ENCODE measurements around the gene MST1. TPM values are rescaled to one million over a fixed set of nuclear protein-coding genes. Genes with fewer than 3 reads are reported as not detected.
A peak's percentile ranks its signal among the peaks of the same experiment; 100 is the strongest.

The MST1 gene
- total RNA-seq, 1 experiment from 2014 or later: 11.0 TPM

DNA sequence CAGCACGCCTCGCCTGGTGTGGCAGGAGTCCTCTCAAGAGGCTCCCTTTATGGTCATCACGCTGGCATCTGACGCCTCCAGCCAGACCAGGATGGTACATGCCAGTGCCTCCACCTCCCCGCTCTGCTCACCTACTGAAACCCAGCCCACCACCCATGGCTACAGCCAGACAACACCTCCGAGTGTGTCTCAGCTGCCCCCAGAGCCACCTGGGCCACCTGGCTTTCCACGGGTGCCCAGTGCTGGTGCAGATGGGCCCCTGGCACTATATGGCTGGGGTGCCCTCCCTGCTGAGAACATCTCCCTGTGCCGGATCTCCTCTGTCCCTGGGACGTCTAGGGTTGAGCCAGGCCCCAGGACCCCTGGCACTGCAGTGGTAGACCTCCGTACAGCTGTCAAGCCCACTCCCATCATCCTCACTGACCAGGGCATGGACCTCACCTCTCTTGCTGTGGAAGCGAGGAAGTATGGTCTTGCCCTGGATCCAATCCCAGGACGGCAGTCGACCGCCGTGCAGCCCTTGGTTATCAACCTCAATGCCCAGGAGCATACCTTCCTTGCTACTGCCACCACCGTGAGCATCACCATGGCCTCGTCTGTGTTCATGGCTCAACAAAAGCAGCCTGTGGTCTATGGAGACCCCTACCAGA is 35.0 kb downstream of the MST1 start:
- H3K36me3 ChIP-seq (replicated peaks; ENCODE audit: control insufficient read depth, insufficient read depth, low read length): no peaks in the 10 kb centered on the region
- H3K27me3 ChIP-seq (ENCODE audit: control insufficient read depth, insufficient read depth, low read length): no peaks in the 10 kb centered on the region
- DNase-seq: no peak
- no peak overlapping the region for H3K4me3 ChIP-seq (ENCODE audit: insufficient read depth, low read depth, low read length)

GRCh38 chr3:49653621-49654020 is 35.7 kb downstream of the MST1 start:
- DNase-seq: no peak
- Histone ChIP-seq H3K27me3 (ENCODE audit: control insufficient read depth, insufficient read depth, low read length) (no peaks in the 10 kb centered on the region), H3K36me3 (replicated peaks; ENCODE audit: control insufficient read depth, insufficient read depth, low read length) (no peaks in the 10 kb centered on the region), H3K4me3 (ENCODE audit: insufficient read depth, low read depth, low read length) (no peak overlapping the region)

DNA sequence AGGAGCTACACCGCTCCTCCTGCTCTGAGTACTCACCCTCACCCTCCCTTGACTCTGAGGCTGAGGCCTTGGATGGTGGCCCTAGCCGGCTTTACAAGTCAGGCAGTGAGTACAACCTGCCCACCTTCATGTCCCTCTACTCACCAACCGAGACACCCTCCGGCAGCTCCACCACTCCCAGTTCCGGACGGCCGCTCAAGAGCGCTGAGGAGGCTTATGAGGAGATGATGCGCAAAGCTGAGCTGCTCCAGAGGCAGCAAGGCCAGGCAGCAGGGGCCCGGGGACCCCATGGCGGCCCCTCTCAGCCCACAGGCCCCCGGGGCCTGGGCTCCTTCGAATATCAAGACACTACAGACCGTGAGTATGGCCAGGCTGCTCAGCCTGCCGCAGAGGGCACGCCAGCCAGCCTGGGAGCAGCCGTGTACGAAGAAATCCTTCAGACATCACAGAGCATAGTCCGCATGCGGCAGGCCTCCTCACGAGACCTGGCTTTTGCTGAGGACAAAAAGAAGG is 36.3 kb downstream of the MST1 start:
- no peak for DNase-seq
- Histone ChIP-seq H3K4me3 (ENCODE audit: insufficient read depth, low read depth, low read length) (no peak overlapping the region), H3K36me3 (replicated peaks; ENCODE audit: control insufficient read depth, insufficient read depth, low read length) (no peaks in the 10 kb centered on the region), H3K27me3 (ENCODE audit: control insufficient read depth, insufficient read depth, low read length) (no peaks in the 10 kb centered on the region)

DNA sequence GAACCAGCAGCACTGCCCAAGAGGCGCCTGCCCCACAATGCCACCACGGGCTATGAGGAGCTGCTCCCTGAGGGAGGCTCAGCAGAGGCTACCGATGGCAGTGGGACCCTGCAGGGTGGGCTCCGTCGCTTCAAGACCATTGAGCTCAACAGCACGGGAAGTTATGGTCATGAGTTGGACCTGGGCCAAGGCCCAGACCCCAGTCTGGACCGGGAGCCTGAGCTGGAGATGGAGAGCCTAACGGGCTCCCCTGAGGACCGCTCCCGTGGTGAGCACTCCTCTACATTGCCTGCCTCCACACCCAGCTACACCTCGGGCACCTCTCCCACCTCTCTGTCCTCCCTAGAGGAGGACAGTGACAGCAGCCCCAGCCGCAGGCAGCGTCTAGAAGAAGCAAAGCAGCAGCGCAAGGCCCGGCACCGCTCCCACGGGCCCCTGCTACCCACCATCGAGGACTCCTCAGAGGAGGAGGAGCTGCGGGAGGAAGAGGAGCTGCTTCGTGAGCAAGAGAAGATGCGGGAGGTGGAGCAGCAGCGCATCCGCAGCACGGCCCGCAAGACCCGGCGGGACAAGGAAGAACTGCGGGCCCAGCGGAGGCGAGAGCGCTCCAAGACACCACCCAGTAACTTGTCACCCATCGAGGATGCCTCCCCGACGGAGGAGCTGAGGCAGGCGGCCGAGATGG is 36.9 kb downstream of the MST1 start:
- DNase-seq: peak; percentile 46
- H3K27me3 ChIP-seq (ENCODE audit: control insufficient read depth, insufficient read depth, low read length): no peaks in the 10 kb centered on the region
- no peak overlapping the region for H3K4me3 ChIP-seq (ENCODE audit: insufficient read depth, low read depth, low read length)
- H3K36me3 ChIP-seq (replicated peaks; ENCODE audit: control insufficient read depth, insufficient read depth, low read length): no peaks in the 10 kb centered on the region

- DNase-seq: peak; percentile 54
- Histone ChIP-seq H3K27me3 (ENCODE audit: control insufficient read depth, insufficient read depth, low read length) (no peaks in the 10 kb centered on the region), H3K36me3 (replicated peaks; ENCODE audit: control insufficient read depth, insufficient read depth, low read length) (no peaks in the 10 kb centered on the region), H3K4me3 (ENCODE audit: insufficient read depth, low read depth, low read length) (no peak overlapping the region)
Measured at GRCh38 chr3:49650637-49651036, 38.6 kb downstream of the MST1 start.

DNA sequence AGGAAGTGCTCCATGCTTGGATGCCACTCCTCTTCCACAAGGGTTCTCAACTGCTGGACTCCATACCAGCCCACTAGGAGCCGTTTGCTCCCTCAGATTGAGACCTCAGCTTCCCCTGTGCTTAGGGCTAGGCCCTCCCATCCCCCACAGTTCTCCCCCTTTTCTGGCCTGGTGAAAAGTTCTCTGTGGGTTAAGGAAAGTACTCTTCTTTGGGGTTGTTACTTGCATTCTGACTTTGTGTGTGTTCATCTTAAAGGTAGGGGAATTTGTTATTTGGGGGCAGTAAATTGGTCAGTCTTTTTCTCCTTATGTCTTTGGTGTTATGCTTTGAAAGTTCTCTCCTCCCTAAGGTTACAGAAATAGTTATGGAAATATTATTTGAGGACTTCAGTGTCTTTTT is 39.1 kb downstream of the MST1 start:
- DNase-seq: no peak
- no peaks in the 10 kb centered on the region for H3K36me3 ChIP-seq (replicated peaks; ENCODE audit: control insufficient read depth, insufficient read depth, low read length)
- no peaks in the 10 kb centered on the region for H3K27me3 ChIP-seq (ENCODE audit: control insufficient read depth, insufficient read depth, low read length)
- no peak overlapping the region for H3K4me3 ChIP-seq (ENCODE audit: insufficient read depth, low read depth, low read length)

DNA sequence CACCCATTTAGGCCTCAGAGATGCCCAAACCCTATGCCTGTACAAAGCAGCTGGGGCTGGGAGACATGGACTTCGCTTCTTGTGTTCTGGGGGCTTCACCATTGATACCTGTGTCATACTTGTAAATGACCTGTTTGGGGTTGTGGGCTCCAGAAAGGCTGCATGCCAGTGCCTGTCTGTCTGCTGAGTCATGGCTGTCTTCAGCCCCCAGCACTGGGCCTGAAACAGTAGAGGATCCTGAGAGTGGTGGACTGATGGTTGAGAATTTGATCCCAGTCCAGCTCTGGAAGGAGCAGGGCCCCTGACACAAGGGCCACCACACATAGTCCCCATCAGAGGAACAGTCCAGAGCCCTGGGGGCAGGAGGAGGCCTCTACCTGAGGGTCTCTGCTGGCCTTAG is 39.7 kb downstream of the MST1 start:
- no peak for DNase-seq
- Histone ChIP-seq H3K36me3 (replicated peaks; ENCODE audit: control insufficient read depth, insufficient read depth, low read length) (no peaks in the 10 kb centered on the region), H3K4me3 (ENCODE audit: insufficient read depth, low read depth, low read length) (no peak overlapping the region), H3K27me3 (ENCODE audit: control insufficient read depth, insufficient read depth, low read length) (no peaks in the 10 kb centered on the region)

GRCh38 chr3:49648354-49649019 is 40.8 kb downstream of the MST1 start:
- H3K27me3 ChIP-seq (ENCODE audit: control insufficient read depth, insufficient read depth, low read length): no peaks in the 10 kb centered on the region
- no peak overlapping the region for H3K4me3 ChIP-seq (ENCODE audit: insufficient read depth, low read depth, low read length)
- no peak for DNase-seq
- H3K36me3 ChIP-seq (replicated peaks; ENCODE audit: control insufficient read depth, insufficient read depth, low read length): no peaks in the 10 kb centered on the region

DNA sequence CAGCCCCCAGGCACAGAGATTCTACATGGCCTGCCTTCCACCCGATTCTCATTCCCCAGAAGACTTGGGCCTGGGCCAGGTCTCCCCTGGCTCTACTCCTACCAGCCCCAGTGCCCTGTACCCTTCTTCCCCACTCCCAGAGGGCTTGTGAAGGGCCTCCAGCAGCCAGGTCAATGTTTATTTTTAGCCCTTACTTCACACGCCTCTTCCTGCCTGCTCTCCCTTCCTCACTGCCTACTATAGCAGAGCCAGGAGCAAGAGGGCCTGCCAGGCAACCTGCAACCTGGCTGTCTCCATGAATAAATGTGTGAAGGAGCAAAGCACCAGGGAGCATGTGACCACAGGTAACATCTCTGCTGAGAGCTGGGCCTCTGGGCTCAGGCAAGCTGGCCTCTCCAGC is 41.5 kb downstream of the MST1 start:
- DNase-seq: no peak
- Histone ChIP-seq H3K4me3 (ENCODE audit: insufficient read depth, low read depth, low read length) (no peak overlapping the region), H3K36me3 (replicated peaks; ENCODE audit: control insufficient read depth, insufficient read depth, low read length) (no peaks in the 10 kb centered on the region), H3K27me3 (ENCODE audit: control insufficient read depth, insufficient read depth, low read length) (no peaks in the 10 kb centered on the region)

- no peak overlapping the region for H3K4me3 ChIP-seq (ENCODE audit: insufficient read depth, low read depth, low read length)
- DNase-seq: no peak
- H3K27me3 ChIP-seq (ENCODE audit: control insufficient read depth, insufficient read depth, low read length): no peaks in the 10 kb centered on the region
- H3K36me3 ChIP-seq (replicated peaks; ENCODE audit: control insufficient read depth, insufficient read depth, low read length): no peaks in the 10 kb centered on the region
Measured at GRCh38 chr3:49646236-49646635, 43.0 kb downstream of the MST1 start.

DNA sequence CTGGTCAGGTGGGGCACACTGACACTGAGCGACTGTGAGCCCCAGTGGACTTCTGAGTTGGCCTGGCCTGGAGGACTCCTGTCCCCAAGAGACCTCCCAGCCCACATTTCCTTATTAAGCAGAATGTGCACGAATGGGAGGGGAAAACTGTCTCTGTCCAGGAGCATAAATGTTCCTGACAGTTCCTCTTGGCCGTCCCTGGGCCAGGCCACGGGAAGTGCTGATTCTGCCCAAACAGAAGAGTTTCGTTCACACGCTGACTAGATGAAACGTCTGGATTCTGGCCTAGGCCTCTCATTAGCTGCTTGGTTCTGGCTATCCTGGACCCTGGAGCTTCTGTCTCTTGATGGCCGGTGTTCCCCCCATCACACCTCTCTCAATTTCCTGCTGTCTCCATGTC is 44.6 kb downstream of the MST1 start:
- Histone ChIP-seq H3K27me3 (ENCODE audit: control insufficient read depth, insufficient read depth, low read length) (no peaks in the 10 kb centered on the region), H3K4me3 (ENCODE audit: insufficient read depth, low read depth, low read length) (no peak overlapping the region), H3K36me3 (replicated peaks; ENCODE audit: control insufficient read depth, insufficient read depth, low read length) (no peaks in the 10 kb centered on the region)
- no peak for DNase-seq

- no peak overlapping the region for H3K4me3 ChIP-seq (ENCODE audit: insufficient read depth, low read depth, low read length)
- H3K27me3 ChIP-seq (ENCODE audit: control insufficient read depth, insufficient read depth, low read length): no peaks in the 10 kb centered on the region
Measured at GRCh38 chr3:49642708-49643145, 46.5 kb downstream of the MST1 start.

DNA sequence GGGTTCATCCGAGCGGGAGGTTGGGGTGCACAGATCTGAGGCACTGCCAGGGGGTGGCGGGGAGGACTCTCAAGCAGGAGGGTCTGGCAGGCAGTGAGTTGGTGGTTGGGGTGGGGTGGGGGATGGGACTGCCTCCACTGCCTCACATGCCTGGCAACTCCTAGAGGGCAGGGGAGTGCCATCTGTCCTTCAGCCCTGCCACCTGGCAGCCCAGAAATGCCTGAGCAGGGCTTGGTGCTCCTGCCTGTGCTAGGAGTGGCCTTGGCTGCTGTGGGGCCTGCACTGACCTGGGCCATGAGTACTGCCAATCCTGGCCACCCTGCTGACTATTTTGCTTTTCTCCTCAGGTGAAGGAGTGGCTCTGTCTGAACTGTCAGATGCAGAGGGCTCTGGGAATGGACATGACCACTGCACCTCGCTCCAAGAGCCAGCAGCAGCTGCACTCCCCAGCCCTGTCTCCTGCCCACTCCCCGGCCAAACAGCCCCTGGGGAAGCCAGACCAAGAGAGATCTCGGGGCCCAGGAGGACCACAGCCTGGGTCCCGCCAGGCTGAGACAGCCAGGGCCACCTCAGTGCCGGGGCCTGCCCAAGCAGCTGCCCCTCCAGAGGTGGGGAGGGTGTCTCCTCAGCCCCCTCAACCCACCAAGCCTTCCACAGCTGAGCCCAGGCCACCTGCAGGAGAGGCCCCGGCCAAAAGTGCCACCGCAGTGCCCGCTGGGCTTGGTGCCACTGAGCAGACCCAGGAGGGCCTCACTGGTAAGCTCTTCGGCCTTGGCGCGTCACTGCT is 47.2 kb downstream of the MST1 start:
- Histone ChIP-seq H3K36me3 (replicated peaks; ENCODE audit: control insufficient read depth, insufficient read depth, low read length) (no peaks in the 10 kb centered on the region), H3K27me3 (ENCODE audit: control insufficient read depth, insufficient read depth, low read length) (no peaks in the 10 kb centered on the region), H3K4me3 (ENCODE audit: insufficient read depth, low read depth, low read length) (no peak overlapping the region)
- no peak for DNase-seq

More at GRCh38 chr3:49642708-49643145, 46.5 kb downstream of the MST1 start:
- H3K36me3 ChIP-seq (replicated peaks; ENCODE audit: control insufficient read depth, insufficient read depth, low read length): no peaks in the 10 kb centered on the region
- DNase-seq: no peak

- H3K36me3 ChIP-seq (replicated peaks; ENCODE audit: control insufficient read depth, insufficient read depth, low read length): no peaks in the 10 kb centered on the region
- H3K4me3 ChIP-seq (ENCODE audit: insufficient read depth, low read depth, low read length): no peak overlapping the region
- no peak for DNase-seq
- H3K27me3 ChIP-seq (ENCODE audit: control insufficient read depth, insufficient read depth, low read length): no peaks in the 10 kb centered on the region
Measured at GRCh38 chr3:49641292-49641691, 48.0 kb downstream of the MST1 start.
